Psoas muscle (tissue), 8 donors: Measurements from ENCODE around the gene CDK3. TPM values are rescaled to one million over a fixed set of nuclear protein-coding genes. Genes with fewer than 3 reads are reported as not detected.

ENCODE experiments used
- ATAC-seq, 4 donors: fragments of 200-7000 bp; cut with Tn5 transposase; one replicate each; pipeline ENCODE4 v1.9.1; 2020; ENCODE audit warnings: moderate library complexity in 3 of 4, mild to moderate bottlenecking in 2 of 4
- DNase-seq, 2 donors: peaks; one replicate each; pipeline ENCODE4 v3.0.0-alpha.2; 2020
- H3K27ac ChIP-seq: fragments of 200-600 bp; one replicate; pipeline ENCODE4 v1.8.0; 2022
- H3K27me3 ChIP-seq, 3 donors: fragments of 200-600 bp in 1 of 3; one replicate each; pipeline versions ENCODE4 v1.6.1 to v1.8.0; 2013 to 2022; ENCODE audit warnings: low read length in 2 of 3, mild to moderate bottlenecking in 2 of 3, moderate library complexity in 1 of 3; ENCODE audit not compliant: insufficient read depth in 3 of 3
- H3K36me3 ChIP-seq, 2 donors: fragments of 200-600 bp in 1 of 2; one replicate each; pipeline versions ENCODE4 v1.6.1 to v1.8.0; 2013 to 2022; ENCODE audit warnings: low read depth in 1 of 2, mild to moderate bottlenecking in 1 of 2, moderate library complexity in 1 of 2; ENCODE audit not compliant: insufficient read depth in 1 of 2
- H3K4me1 ChIP-seq: fragments of 200-600 bp; one replicate; pipeline ENCODE4 v1.8.0; 2022
- H3K4me3 ChIP-seq: fragments of 200-600 bp; one replicate; pipeline ENCODE4 v1.8.0; 2022; ENCODE audit warnings: mild to moderate bottlenecking
- H3K9me3 ChIP-seq: fragments of 200-600 bp; one replicate; pipeline ENCODE4 v1.8.0; 2022
- CTCF ChIP-seq: fragments of 200-600 bp; IDR thresholded peaks from one replicate; pipeline ENCODE4 v1.8.0; 2022; ENCODE audit warnings: antibody characterized with exemption
- WGBS, 3 donors: extraction: QIAGEN DNeasy Blood & Tissue Kit; methylation state at CpG; one replicate each; pipeline versions ENCODE4 v1.1.6 to v1.1.7; 2013; 5-methylcytosine and 5-hydroxymethylcytosine counted together
- intact Hi-C, 2 donors: fragments of 100-400 bp; cut with DNase I; formaldehyde crosslinking; loops; one replicate each; pipeline versions ENCODE4 v1.11.0 to v1.14.2; 2022
- polyA plus RNA-seq, 3 donors: library from polyadenylated mRNA; stranded (reverse); fragments of 200-250 nt; gene quantifications; one replicate each; pipeline ENCODE4 v1.2.3, GENCODE V29; 2013
- total RNA-seq, 4 donors: library from RNA; stranded (reverse); fragmentation: NEBNext Ultra II Directional in 2 of 4; extraction: Animal tissue kit (Norgen Biotek cat#: 25700) in 2 of 4; gene quantifications; one replicate each; pipeline versions ENCODE4 v1.2.1 to v1.2.4, GENCODE V29; 2021 to 2023
- donor health status: healthy with polysubstance abuse.
- donor health status: DM: no; HTN: no; CAD: no; lungs with moderate emphysema.
- donor health status: Bipolar disorder and iron deficiency.
- donor health status: healthy.
- donor health status: DM: yes; HTN: yes; CAD: no.
- donor health status: DM: no; HTN: no; CAD: no.
- donor health status: DM: no; HTN: no; CAD: no.
- donor health status: DM: yes; HTN: yes; CAD: no.

The CDK3 gene
- total and polyA plus RNA-seq, 7 donors: 0.47 to 1.9 (median 0.64) TPM

GRCh38 chr17:76014925-76015261 is 14.2 kb downstream of the CDK3 start:
- Histone ChIP-seq H3K27me3 (peaks cover 0 to 1% (median 0%) of the 10 kb centered on the region in 3 donors), H3K4me1 (peaks cover 3% of the 10 kb centered on the region), H3K9me3 (no peaks in the 10 kb centered on the region), H3K36me3 (no peaks in the 10 kb centered on the region), H3K4me3 (no peak overlapping the region), H3K27ac (no peak overlapping the region)
- no peak for DNase-seq
- WGBS, 3 donors: 49 to 73% (median 56%) methylated on average over 19 to 26 of the region's 26 CpGs
- no peak for TF ChIP-seq CTCF
- ATAC-seq: peak in 3 of 4 donors; percentile 26 to 51 (median 36)
- intact Hi-C loops: loop anchor here (5.0 to 10.0 kb wide), 2 partner anchors 280 to 287 kb away; no protein-coding TSS in a partner anchor

- DNase-seq (peak in 1 of 2 donors; percentile 11), ATAC-seq (no peak)
- no peak overlapping the region for H3K27ac ChIP-seq
- H3K36me3 ChIP-seq: no peaks in the 10 kb centered on the region
- intact Hi-C loops: loop anchor here in 1 of 2 donors (10.0 kb wide), 1 partner anchor 277 kb away; no protein-coding TSS in a partner anchor
- H3K4me1 ChIP-seq: peaks cover 3% of the 10 kb centered on the region
- no peaks in the 10 kb centered on the region for H3K9me3 ChIP-seq
- H3K4me3 ChIP-seq: no peak overlapping the region
- 90 to 94% (median 94%) methylated on average over 18 to 21 of the region's 21 CpGs for WGBS, 3 donors
- peaks cover 0 to 1% (median 0%) of the 10 kb centered on the region in 3 donors for H3K27me3 ChIP-seq
- TF ChIP-seq CTCF: no peak
Observed at GRCh38 chr17:76017481-76018339, 17.1 kb downstream of the CDK3 start.

- intact Hi-C loops: loop anchor here in 1 of 2 donors (10.0 kb wide), 1 partner anchor 276 kb away; no protein-coding TSS in a partner anchor
- Histone ChIP-seq H3K4me1 (peaks cover 3% of the 10 kb centered on the region), H3K27me3 (peaks cover 0 to 1% (median 0%) of the 10 kb centered on the region in 3 donors), H3K27ac (no peak overlapping the region), H3K4me3 (no peak overlapping the region), H3K36me3 (no peaks in the 10 kb centered on the region), H3K9me3 (no peaks in the 10 kb centered on the region)
- 80 to 88% (median 82%) methylated on average over 9 to 11 of the region's 11 CpGs for WGBS, 3 donors
- TF ChIP-seq CTCF: no peak
- DNase-seq (peak in 1 of 2 donors; percentile 1), ATAC-seq (no peak)
Observed at GRCh38 chr17:76018340-76018680, 17.7 kb downstream of the CDK3 start.

- Histone ChIP-seq H3K27ac (no peak overlapping the region), H3K4me3 (no peak overlapping the region), H3K9me3 (no peaks in the 10 kb centered on the region), H3K4me1 (peaks cover 3% of the 10 kb centered on the region), H3K36me3 (no peaks in the 10 kb centered on the region), H3K27me3 (peaks cover 0 to 1% (median 0%) of the 10 kb centered on the region in 3 donors)
- TF ChIP-seq CTCF: no peak
- WGBS, 3 donors: 76 to 84% (median 76%) methylated on average over 11 to 13 of the region's 13 CpGs
- ATAC-seq (no peak), DNase-seq (no peak)
- intact Hi-C loops: loop anchor here in 1 of 2 donors (10.0 kb wide), 1 partner anchor 276 kb away; no protein-coding TSS in a partner anchor
Observed at GRCh38 chr17:76018801-76019200, 18.1 kb downstream of the CDK3 start.
